Liver (tissue), 9 donors: Measurements from ENCODE around the gene VASH1. TPM values are rescaled to one million over a fixed set of nuclear protein-coding genes. Genes with fewer than 3 reads are reported as not detected.

Source experiments
- DNase-seq: peaks from one replicate; pipeline ENCODE4 v3.0.0-alpha.2; 2017; ENCODE audit warnings: low spot score
- H3K27ac ChIP-seq, 2 donors: one replicate each; pipeline ENCODE4 v1.7.0; 2013; ENCODE audit warnings: inconsistent platforms in 2 of 2, low read length in 2 of 2, control low read depth in 1 of 2, low read depth in 1 of 2, mild to moderate bottlenecking in 1 of 2
- H3K27me3 ChIP-seq, 4 donors: one replicate each; pipeline versions ENCODE4 v1.6.1 to v1.7.0; 2013; ENCODE audit warnings: low read length in 3 of 4, inconsistent platforms in 1 of 4, mild to moderate bottlenecking in 1 of 4, moderate library complexity in 1 of 4; ENCODE audit not compliant: control insufficient read depth in 4 of 4, insufficient read depth in 4 of 4
- H3K36me3 ChIP-seq, 4 donors: one replicate each; pipeline versions ENCODE4 v1.6.1 to v1.7.0; 2013; ENCODE audit warnings: low read length in 3 of 4, mild to moderate bottlenecking in 3 of 4, low read depth in 1 of 4, moderate library complexity in 1 of 4; ENCODE audit not compliant: control insufficient read depth in 4 of 4, insufficient read depth in 3 of 4
- H3K4me1 ChIP-seq, 4 donors: one replicate each; pipeline versions ENCODE4 v1.6.1 to v1.7.0; 2013; ENCODE audit warnings: low read length in 3 of 4, mild to moderate bottlenecking in 3 of 4, moderate library complexity in 1 of 4; ENCODE audit not compliant: control insufficient read depth in 4 of 4, insufficient read depth in 4 of 4
- H3K4me3 ChIP-seq, 3 donors: one replicate each; pipeline versions ENCODE4 v1.6.1 to v1.7.0; 2013; ENCODE audit warnings: low read length in 3 of 3, control low read depth in 1 of 3, low read depth in 1 of 3, mild to moderate bottlenecking in 1 of 3
- H3K9ac ChIP-seq, 2 donors: one replicate each; pipeline ENCODE4 v1.7.0; 2013; ENCODE audit warnings: low read length in 2 of 2, mild to moderate bottlenecking in 2 of 2, moderate library complexity in 2 of 2, control low read depth in 1 of 2, low read depth in 1 of 2
- H3K9me3 ChIP-seq, 4 donors: one replicate each; pipeline versions ENCODE4 v1.6.1 to v1.7.0; 2013; ENCODE audit warnings: low read length in 3 of 4; ENCODE audit not compliant: control insufficient read depth in 4 of 4
- ATF3 ChIP-seq: IDR thresholded peaks from 2 replicates; pipeline ENCODE4 v1.6.1; 2016; ENCODE audit warnings: antibody characterized with exemption
- CTCF ChIP-seq: fragments of 150-350 bp; IDR thresholded peaks from 2 replicates; pipeline ENCODE4 v1.5.1; 2017; ENCODE audit warnings: improper control_type of control experiment, low read depth, low read length; ENCODE audit not compliant: missing input control
- EGR1 ChIP-seq, 2 donors: IDR thresholded peaks; 2 replicates each; pipeline ENCODE4 v1.6.1; 2016 to 2018; ENCODE audit warnings: antibody characterized with exemption in 2 of 2, low read depth in 2 of 2
- FOXA1 ChIP-seq: IDR thresholded peaks from 2 replicates; pipeline ENCODE4 v1.6.1; 2016; ENCODE audit warnings: antibody characterized with exemption
- FOXA2 ChIP-seq: IDR thresholded peaks from 2 replicates; pipeline ENCODE4 v1.6.1; 2016; ENCODE audit warnings: antibody characterized with exemption
- GABPA ChIP-seq, 2 donors: IDR thresholded peaks in 1 of 2; conservative IDR thresholded peaks in 1 of 2; 2 replicates each; pipeline ENCODE4 v1.6.1; 2016; ENCODE audit warnings: antibody characterized with exemption in 2 of 2, mild to moderate bottlenecking in 1 of 2, moderate library complexity in 1 of 2
- HNF4A ChIP-seq, 2 donors: conservative IDR thresholded peaks; 2 replicates each; pipeline ENCODE4 v1.6.1; 2016; ENCODE audit warnings: antibody characterized with exemption in 2 of 2, mild to moderate bottlenecking in 2 of 2
- HNF4G ChIP-seq: IDR thresholded peaks from 2 replicates; pipeline ENCODE4 v1.6.1; 2016; ENCODE audit warnings: antibody characterized with exemption
- JUND ChIP-seq, 2 donors: IDR thresholded peaks; 2 replicates each; pipeline ENCODE4 v1.6.1; 2016; ENCODE audit warnings: antibody characterized with exemption in 2 of 2
- MAX ChIP-seq: IDR thresholded peaks from 2 replicates; pipeline ENCODE4 v1.6.1; 2016; ENCODE audit warnings: antibody characterized with exemption
- NR2F2 ChIP-seq: IDR thresholded peaks from 2 replicates; pipeline ENCODE4 v1.6.1; 2016; ENCODE audit warnings: antibody characterized with exemption
- RAD21 ChIP-seq, 2 donors: IDR thresholded peaks; 2 replicates each; pipeline ENCODE4 v1.6.1; 2016; ENCODE audit warnings: antibody characterized with exemption in 2 of 2, mild to moderate bottlenecking in 2 of 2
- RXRA ChIP-seq, 2 donors: IDR thresholded peaks; 2 replicates each; pipeline ENCODE4 v1.6.1; 2017 to 2018; ENCODE audit warnings: antibody characterized with exemption in 2 of 2, mild to moderate bottlenecking in 1 of 2
- SP1 ChIP-seq: IDR thresholded peaks from 2 replicates; pipeline ENCODE4 v1.6.1; 2018; ENCODE audit warnings: antibody characterized with exemption, mild to moderate bottlenecking
- TAF1 ChIP-seq: conservative IDR thresholded peaks from 2 replicates; pipeline ENCODE4 v1.6.1; 2016; ENCODE audit warnings: antibody characterized with exemption, mild to moderate bottlenecking
- YY1 ChIP-seq: IDR thresholded peaks from 2 replicates; pipeline ENCODE4 v1.6.1; 2016; ENCODE audit warnings: antibody characterized with exemption, mild to moderate bottlenecking
- WGBS: extraction: QIAGEN DNeasy Blood & Tissue Kit; methylation state at CpG from one replicate; pipeline ENCODE4 v1.1.7; 2013; 5-methylcytosine and 5-hydroxymethylcytosine counted together
- polyA plus RNA-seq, 2 donors: library from polyadenylated mRNA; stranded (reverse) in 1 of 2; unstranded in 1 of 2; fragments of 200-250 nt in 1 of 2; fragments of >200 nt in 1 of 2; fragmentation: Nextera tagmentation in 1 of 2; extraction: Ambion mirVana in 1 of 2; gene quantifications; one replicate each; pipeline versions ENCODE4 v1.2.1 to v1.2.3, GENCODE V29; 2013 to 2015
- total RNA-seq, 2 donors: library from RNA; depleted of rRNA; stranded (reverse); fragments of >200 nt; gene quantifications; one replicate each; pipeline ENCODE4 v1.2.3, GENCODE V29; 2014
- TF ChIP-seq, protein P1 (sequence below): IDR thresholded peaks from 2 replicates; pipeline ENCODE4 v1.6.1; 2016; ENCODE audit warnings: antibody characterized with exemption, mild to moderate bottlenecking
- TF ChIP-seq, protein P2 (sequence below): IDR thresholded peaks from 2 replicates; pipeline ENCODE4 v1.6.1; 2016; ENCODE audit warnings: antibody characterized with exemption
- donor health status: healthy.
- donor health status: healthy.
- donor health status: healthy.
- donor health status: healthy.
- donor health status: healthy.

The VASH1 gene
- total and polyA plus RNA-seq, 4 donors: 0.94 to 5.9 (median 4.3) TPM

- no peak for TF ChIP-seq CTCF
Observed at GRCh38 chr14:76713121-76713520, 48.1 kb upstream of the VASH1 start (continued).

DNA sequence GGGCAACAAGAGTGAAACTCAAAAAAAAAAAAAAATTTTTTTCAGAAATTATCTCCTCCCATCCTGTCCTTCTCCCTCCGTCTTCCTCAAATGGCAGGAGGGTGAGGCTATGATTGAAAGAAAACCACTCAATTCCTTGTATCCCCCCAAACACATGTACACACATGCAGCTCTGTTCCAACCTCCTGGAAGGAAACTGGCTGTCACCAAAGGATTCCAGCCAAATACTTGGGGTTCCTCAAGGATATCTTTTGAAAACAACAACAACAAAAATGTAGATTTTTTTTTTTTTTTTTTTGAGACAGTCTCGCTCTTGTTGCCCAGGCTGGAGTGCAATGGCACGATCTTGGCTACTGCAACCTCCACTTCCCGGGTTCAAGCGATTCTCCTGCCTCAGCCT is 46.8 kb upstream of the VASH1 start:
- DNase-seq: no peak
- Histone ChIP-seq H3K4me1 (no peaks in the 10 kb centered on the region), H3K9me3 (no peaks in the 10 kb centered on the region), H3K4me3 (no peak overlapping the region), H3K9ac (no peak overlapping the region), H3K27ac (no peak overlapping the region), H3K27me3 (no peaks in the 10 kb centered on the region), H3K36me3 (no peaks in the 10 kb centered on the region)
- TF ChIP-seq RAD21 (IDR thresholded peaks at IDR 0.05) (no peak), SP1 (no peak), ATF3 (no peak), HNF4A (conservative IDR thresholded peaks at IDR 0.05) (no peak), GABPA (IDR thresholded peaks at IDR 0.05 in 1 of 2, conservative IDR thresholded peaks at IDR 0.05 in 1 of 2) (no peak), EGR1 (IDR thresholded peaks at IDR 0.05; ENCODE audit: low read depth in 2 of 2) (no peak), FOXA2 (no peak), JUND (IDR thresholded peaks at IDR 0.05) (no peak), RXRA (IDR thresholded peaks at IDR 0.05) (no peak), HNF4G (no peak), TAF1 (no peak), NR2F2 (no peak), YY1 (no peak), MAX (no peak), FOXA1 (no peak), CTCF (no peak)
- TF ChIP-seq, protein P1, sequence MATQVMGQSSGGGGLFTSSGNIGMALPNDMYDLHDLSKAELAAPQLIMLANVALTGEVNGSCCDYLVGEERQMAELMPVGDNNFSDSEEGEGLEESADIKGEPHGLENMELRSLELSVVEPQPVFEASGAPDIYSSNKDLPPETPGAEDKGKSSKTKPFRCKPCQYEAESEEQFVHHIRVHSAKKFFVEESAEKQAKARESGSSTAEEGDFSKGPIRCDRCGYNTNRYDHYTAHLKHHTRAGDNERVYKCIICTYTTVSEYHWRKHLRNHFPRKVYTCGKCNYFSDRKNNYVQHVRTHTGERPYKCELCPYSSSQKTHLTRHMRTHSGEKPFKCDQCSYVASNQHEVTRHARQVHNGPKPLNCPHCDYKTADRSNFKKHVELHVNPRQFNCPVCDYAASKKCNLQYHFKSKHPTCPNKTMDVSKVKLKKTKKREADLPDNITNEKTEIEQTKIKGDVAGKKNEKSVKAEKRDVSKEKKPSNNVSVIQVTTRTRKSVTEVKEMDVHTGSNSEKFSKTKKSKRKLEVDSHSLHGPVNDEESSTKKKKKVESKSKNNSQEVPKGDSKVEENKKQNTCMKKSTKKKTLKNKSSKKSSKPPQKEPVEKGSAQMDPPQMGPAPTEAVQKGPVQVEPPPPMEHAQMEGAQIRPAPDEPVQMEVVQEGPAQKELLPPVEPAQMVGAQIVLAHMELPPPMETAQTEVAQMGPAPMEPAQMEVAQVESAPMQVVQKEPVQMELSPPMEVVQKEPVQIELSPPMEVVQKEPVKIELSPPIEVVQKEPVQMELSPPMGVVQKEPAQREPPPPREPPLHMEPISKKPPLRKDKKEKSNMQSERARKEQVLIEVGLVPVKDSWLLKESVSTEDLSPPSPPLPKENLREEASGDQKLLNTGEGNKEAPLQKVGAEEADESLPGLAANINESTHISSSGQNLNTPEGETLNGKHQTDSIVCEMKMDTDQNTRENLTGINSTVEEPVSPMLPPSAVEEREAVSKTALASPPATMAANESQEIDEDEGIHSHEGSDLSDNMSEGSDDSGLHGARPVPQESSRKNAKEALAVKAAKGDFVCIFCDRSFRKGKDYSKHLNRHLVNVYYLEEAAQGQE: no peak
- TF ChIP-seq, protein P2, sequence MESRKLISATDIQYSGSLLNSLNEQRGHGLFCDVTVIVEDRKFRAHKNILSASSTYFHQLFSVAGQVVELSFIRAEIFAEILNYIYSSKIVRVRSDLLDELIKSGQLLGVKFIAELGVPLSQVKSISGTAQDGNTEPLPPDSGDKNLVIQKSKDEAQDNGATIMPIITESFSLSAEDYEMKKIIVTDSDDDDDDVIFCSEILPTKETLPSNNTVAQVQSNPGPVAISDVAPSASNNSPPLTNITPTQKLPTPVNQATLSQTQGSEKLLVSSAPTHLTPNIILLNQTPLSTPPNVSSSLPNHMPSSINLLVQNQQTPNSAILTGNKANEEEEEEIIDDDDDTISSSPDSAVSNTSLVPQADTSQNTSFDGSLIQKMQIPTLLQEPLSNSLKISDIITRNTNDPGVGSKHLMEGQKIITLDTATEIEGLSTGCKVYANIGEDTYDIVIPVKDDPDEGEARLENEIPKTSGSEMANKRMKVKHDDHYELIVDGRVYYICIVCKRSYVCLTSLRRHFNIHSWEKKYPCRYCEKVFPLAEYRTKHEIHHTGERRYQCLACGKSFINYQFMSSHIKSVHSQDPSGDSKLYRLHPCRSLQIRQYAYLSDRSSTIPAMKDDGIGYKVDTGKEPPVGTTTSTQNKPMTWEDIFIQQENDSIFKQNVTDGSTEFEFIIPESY: no peak
- 78% methylated on average over 5 of the region's 5 CpGs for WGBS
